Measurements from ENCODE around the gene CSNK1G2.

Gene CSNK1G2

DNA sequence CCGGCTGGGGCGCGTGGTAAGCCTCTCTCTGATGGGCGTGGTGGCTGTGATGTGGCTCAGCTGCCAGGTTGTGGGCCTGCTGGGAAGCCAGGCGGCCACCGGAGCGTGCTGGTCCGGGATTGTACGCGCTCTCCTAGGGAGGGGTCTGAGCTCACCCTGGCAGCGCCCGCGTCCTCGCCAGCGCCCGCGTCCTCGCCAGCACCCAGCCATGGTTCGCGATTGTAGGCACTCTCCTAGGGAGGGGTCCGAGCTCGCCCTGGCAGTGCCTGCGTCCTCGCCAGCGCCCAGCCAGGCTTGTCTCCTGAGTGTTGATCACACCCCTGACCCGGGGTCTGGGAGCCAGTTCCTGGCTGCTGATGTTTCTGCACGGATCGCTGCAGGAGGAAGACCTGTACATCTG is 22.0 kb upstream of the CSNK1G2 start:
- no peak for DNase-seq (ENCODE audit: low read depth, low spot score)

DNA sequence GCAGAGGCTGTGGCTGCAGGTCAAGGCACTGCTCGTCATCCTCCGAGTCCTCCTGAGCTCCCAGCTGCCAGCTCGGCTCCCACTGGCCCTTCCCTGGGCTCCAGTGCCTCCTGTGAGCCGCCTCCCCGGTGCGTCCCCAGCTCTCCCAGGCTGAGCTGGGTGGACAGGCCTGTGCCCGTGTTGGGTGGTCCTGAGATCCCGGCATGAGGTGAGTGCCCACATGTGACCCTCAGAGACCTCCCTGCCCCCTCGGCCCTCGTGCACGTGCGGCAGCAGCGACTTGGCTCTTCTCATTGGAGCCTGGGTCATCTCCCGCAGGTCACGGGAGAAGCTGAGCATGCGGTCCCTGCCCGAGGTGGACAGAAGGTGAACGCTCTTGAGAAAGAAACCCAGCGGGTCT is 20.3 kb upstream of the CSNK1G2 start:
- no peak for DNase-seq (ENCODE audit: low read depth, low spot score)

DNA sequence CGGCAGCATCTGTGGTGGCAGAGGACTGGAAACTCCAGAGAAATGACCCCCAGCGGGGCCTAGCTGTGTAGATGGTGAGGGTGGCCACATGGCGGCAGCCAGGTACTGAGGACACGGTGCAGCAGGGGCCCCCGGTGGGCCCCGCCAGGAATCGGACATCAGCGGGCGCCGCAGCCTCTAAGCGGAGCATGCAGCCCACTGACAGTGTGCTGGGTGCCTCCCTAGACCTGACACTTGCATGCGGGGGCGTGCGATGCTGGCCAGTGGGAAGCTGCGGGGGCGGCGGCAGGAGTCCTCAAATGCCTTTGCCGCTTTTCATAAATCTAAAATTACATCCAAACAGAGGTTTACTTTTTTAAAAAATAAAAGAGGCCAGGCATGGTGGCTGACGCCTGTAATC is 19.6 kb upstream of the CSNK1G2 start:
- no peak for DNase-seq (ENCODE audit: low read depth, low spot score)

GRCh38 chr19:1921825-1922224 is 19.1 kb upstream of the CSNK1G2 start:
- DNase-seq (ENCODE audit: low read depth, low spot score), result no peak

GRCh38 chr19:1922803-1923202 is 18.2 kb upstream of the CSNK1G2 start:
- no peak for DNase-seq (ENCODE audit: low read depth, low spot score)

- DNase-seq (ENCODE audit: low read depth, low spot score), result no peak
Measured at GRCh38 chr19:1923319-1923718, 17.7 kb upstream of the CSNK1G2 start.

- DNase-seq (ENCODE audit: low read depth, low spot score), result no peak
Measured at GRCh38 chr19:1924320-1924961, 16.5 kb upstream of the CSNK1G2 start.

DNA sequence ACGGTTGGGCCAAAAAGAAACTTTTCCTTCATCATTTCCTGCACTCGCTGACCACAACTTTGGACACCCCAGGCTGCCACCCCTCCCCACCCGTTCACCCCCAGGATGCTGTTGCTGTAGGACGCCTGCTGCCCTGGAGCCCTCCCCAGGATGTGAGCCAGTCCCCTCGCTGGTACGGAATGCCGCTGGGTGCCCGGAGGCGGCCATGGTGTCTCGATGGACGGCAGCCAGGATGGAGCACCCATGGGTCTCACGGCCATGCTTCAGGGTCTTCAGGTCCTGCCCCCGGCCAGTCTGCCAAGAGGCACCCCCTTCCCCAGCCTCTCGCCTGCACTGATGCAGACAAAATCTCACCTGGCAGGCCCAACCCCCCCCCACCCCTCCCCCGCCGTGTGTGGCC is 15.4 kb upstream of the CSNK1G2 start:
- DNase-seq (ENCODE audit: low read depth, low spot score), result no peak

- DNase-seq (ENCODE audit: low read depth, low spot score), result no peak
Measured at GRCh38 chr19:1929021-1929742, 11.8 kb upstream of the CSNK1G2 start.

DNA sequence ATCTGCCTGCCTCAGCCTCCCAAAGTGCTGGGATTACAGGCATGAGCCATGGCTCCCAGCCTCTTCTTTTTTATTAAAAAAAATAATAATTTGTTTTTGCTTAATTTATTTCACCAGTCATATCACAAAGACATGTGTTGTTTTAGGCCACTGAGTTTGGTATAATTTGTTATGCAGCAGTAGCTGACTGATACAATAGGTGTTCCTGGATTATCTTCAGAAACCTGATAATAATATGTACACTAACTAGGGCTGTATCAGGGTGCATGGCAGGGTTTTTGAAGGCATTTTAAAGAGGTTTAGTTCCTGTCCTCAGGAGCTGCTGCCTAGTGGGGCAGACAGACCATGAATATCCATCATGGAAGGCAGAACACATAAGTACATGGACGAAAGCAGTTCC is 9.5 kb upstream of the CSNK1G2 start:
- DNase-seq (ENCODE audit: low read depth, low spot score), result no peak

DNA sequence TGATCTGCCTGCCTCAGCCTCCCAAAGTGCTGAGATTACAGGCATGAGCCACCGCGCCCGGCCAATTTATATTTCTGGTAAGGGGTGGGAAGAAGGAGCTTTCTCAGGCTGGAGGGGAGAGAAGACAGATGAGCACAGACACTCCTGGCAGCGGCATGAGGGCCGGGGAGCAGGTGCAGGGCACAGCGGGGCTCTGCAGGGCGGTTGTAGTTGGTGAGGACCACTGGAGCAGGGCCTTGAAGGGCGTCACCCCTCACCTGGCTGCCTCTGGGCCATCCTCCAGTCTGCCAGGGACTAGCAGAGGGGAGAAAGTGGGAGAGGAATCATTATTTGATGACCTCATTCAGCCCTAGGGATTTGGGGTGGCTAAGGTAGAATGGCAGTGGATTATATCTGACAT is 8.6 kb upstream of the CSNK1G2 start:
- DNase-seq (ENCODE audit: low read depth, low spot score), result no peak

GRCh38 chr19:1933244-1933643 is 7.7 kb upstream of the CSNK1G2 start:
- no peak for DNase-seq (ENCODE audit: low read depth, low spot score)

GRCh38 chr19:1933942-1934341 is 7.0 kb upstream of the CSNK1G2 start:
- DNase-seq (ENCODE audit: low read depth, low spot score), result no peak

DNA sequence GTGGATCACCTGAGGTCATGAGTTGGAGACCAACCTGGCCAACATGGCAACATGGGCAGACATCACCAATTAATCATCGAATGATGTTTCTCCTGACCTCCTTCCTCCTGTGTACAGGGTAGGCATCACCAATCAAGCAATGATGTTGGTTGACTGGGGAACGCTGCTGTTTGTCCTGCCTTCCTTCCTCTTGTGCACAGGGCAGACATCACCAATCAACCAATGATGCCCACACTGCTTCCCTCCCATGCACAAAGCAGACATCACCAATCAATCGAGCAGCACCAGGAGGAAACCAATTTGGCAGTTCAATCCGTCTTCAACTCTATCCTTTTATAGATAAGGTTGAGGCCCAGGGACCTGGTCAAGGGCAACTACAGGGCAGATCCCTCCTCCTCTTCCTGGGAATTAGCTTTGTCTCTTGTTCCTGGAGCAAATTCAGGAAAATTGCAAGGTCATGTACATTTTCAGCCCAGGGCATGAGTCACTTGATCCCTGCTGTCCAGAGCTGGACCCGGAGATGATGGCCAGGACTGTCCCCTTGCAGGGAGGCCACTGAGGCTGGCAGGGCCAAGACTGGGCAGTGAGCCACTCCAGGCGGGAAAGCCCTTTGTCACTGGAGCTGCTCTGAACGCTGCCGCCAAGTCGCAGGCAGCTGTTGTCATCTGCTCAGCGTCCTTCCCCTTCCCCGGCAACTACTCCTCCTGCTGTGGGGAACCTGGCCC is 5.3 kb upstream of the CSNK1G2 start:
- DNase-seq (ENCODE audit: low read depth, low spot score), result no peak

- no peak for DNase-seq (ENCODE audit: low read depth, low spot score)
Measured at GRCh38 chr19:1936430-1936829, 4.5 kb upstream of the CSNK1G2 start.

GRCh38 chr19:1936916-1937610 is 3.9 kb upstream of the CSNK1G2 start:
- no peak for DNase-seq (ENCODE audit: low read depth, low spot score)

GRCh38 chr19:1938071-1938470 is 2.9 kb upstream of the CSNK1G2 start:
- no peak for DNase-seq (ENCODE audit: low read depth, low spot score)

- no peak for DNase-seq (ENCODE audit: low read depth, low spot score)
Measured at GRCh38 chr19:1942078-1942933, 1.3 kb downstream of the CSNK1G2 start.

- DNase-seq (ENCODE audit: low read depth, low spot score), result no peak
Measured at GRCh38 chr19:1942934-1943555, 2.1 kb downstream of the CSNK1G2 start.

DNA sequence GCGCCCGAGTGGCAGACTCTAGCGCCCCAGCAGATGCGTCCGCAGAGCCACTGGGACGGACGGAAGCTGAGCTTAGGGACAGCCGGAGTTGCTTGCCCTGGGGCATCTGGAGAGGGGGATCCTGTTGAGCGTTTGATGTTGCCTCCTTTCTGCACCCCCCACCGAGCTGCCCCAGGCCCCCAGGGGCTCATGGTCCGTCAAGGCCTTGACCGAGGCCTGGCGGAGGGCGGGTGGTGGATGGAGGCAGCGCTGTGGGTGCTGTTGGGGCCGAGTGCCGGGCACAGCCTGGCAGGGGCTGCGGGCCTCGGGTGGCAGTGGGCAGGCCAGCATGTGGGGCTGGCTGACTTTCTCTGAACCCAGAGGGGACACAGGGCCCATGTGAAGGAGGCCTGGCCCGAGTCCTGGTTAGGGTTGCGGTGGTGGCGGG is 2.7 kb downstream of the CSNK1G2 start:
- DNase-seq (ENCODE audit: low read depth, low spot score), result no peak

Data from smooth muscle cell of the brain vasculature (primary cell).